Mammary epithelial cell (primary cell): ENCODE measurements around the gene CALN1.
"Not testable (repeated sequence)": the region's sequence is repeated elsewhere in the genome, so short reads cannot be mapped to it uniquely, and the experiment has no call there.

Source experiments
- EZH2 ChIP-seq: IDR thresholded peaks from 2 replicates; pipeline ENCODE4 v1.6.1; 2012; ENCODE audit warnings: low read length, inconsistent platforms, borderline replicate concordance
- TF ChIP-seq, protein P1 (sequence below), 2 donors: IDR thresholded peaks in 1 of 2; conservative IDR thresholded peaks in 1 of 2; 2 replicates each; pipeline ENCODE4 v1.5.1; 2011 to 2012; ENCODE audit warnings: inconsistent platforms in 2 of 2, low read length in 2 of 2, mild to moderate bottlenecking in 2 of 2, control low read depth in 1 of 2, low read depth in 1 of 2; ENCODE audit not compliant: insufficient read depth in 1 of 2; ENCODE audit errors: extremely low read depth in 1 of 2

- TF ChIP-seq, protein P1, sequence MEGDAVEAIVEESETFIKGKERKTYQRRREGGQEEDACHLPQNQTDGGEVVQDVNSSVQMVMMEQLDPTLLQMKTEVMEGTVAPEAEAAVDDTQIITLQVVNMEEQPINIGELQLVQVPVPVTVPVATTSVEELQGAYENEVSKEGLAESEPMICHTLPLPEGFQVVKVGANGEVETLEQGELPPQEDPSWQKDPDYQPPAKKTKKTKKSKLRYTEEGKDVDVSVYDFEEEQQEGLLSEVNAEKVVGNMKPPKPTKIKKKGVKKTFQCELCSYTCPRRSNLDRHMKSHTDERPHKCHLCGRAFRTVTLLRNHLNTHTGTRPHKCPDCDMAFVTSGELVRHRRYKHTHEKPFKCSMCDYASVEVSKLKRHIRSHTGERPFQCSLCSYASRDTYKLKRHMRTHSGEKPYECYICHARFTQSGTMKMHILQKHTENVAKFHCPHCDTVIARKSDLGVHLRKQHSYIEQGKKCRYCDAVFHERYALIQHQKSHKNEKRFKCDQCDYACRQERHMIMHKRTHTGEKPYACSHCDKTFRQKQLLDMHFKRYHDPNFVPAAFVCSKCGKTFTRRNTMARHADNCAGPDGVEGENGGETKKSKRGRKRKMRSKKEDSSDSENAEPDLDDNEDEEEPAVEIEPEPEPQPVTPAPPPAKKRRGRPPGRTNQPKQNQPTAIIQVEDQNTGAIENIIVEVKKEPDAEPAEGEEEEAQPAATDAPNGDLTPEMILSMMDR (conservative IDR thresholded peaks at IDR 0.05 in 1 of 2, IDR thresholded peaks at IDR 0.05 in 1 of 2; ENCODE audit: extremely low read depth in 1 of 2, insufficient read depth in 1 of 2, low read depth in 1 of 2, low read length in 2 of 2): not testable (repeated sequence)
- TF ChIP-seq EZH2: not testable (repeated sequence)
Observed at GRCh38 chr7:71822406-71822805, 589.7 kb downstream of the CALN1 start.
